Measurements from ENCODE around the gene PKN1. TPM values are rescaled to one million over a fixed set of nuclear protein-coding genes. Genes with fewer than 3 reads are reported as not detected.

The PKN1 gene
- total RNA-seq, 1 donor from 2014 or later, result 207 TPM

DNA sequence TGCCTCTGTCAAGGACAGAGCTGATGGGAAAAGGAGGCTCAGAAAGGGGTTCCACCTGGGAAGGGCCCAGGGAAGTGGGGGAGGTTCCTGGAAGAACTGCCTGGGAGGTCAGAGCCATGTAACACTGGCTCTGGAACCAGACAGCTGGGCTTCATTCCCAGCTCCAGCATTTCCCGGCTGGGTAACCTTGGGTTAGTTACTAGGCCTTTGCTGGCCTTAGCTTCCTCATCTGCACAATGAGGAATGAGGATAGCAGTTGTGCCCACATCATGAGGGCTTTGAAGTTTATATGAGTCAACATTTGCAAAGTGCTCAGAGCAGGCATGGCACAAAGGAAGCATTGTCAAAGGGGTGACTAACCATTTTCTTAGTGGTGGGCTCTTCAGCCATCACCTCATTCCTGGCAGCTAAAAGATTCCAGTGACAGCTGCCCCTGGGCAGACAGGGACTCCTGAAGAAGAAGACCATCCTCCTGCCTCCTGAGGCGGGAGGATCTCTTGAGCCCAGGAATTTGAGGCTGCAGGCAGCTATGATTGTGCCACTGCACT lies 86.8 kb downstream of the PKN1 start:
- H3K4me3 Mint-ChIP-seq (ENCODE audit: unreplicated experiment), result peak overlapping the region; percentile 88
- H3K9me3 Mint-ChIP-seq (ENCODE audit: unreplicated experiment), result no peaks in the 10 kb centered on the region
- H3K4me1 Mint-ChIP-seq (ENCODE audit: unreplicated experiment), result peaks cover 28% of the 10 kb centered on the region
- TF ChIP-seq, protein P1, sequence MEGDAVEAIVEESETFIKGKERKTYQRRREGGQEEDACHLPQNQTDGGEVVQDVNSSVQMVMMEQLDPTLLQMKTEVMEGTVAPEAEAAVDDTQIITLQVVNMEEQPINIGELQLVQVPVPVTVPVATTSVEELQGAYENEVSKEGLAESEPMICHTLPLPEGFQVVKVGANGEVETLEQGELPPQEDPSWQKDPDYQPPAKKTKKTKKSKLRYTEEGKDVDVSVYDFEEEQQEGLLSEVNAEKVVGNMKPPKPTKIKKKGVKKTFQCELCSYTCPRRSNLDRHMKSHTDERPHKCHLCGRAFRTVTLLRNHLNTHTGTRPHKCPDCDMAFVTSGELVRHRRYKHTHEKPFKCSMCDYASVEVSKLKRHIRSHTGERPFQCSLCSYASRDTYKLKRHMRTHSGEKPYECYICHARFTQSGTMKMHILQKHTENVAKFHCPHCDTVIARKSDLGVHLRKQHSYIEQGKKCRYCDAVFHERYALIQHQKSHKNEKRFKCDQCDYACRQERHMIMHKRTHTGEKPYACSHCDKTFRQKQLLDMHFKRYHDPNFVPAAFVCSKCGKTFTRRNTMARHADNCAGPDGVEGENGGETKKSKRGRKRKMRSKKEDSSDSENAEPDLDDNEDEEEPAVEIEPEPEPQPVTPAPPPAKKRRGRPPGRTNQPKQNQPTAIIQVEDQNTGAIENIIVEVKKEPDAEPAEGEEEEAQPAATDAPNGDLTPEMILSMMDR (IDR thresholded peaks at IDR 0.05; ENCODE audit: unreplicated experiment), result no peak
- H3K36me3 Mint-ChIP-seq (ENCODE audit: low read depth, unreplicated experiment), result peaks cover 24% of the 10 kb centered on the region
- no peak overlapping the region for H3K27ac Mint-ChIP-seq (ENCODE audit: unreplicated experiment)
- DNase-seq (ENCODE audit: low spot score), result no peak
- H3K27me3 Mint-ChIP-seq (ENCODE audit: unreplicated experiment), result peaks cover 18% of the 10 kb centered on the region

DNA sequence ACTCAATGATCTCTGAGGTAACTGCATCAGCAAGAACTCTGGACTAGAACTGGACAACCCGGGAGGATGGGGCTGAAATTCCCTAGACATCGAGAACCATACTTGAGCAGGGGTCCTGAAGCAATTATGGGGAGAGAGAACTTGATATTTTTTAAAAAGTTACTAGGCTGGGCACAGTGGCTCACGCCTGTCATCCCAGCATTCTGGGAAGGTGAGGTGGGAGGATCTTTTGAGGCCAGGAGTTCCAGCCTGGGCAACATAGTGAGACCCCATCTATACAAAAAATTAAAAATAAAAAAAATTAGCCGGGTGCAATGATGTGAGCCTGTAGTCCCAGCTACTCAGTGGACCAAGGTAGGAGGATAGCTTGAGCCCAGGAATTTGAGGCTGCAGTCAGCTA lies 87.4 kb downstream of the PKN1 start:
- Mint-ChIP-seq H3K4me1 (ENCODE audit: unreplicated experiment) (peaks cover 22% of the 10 kb centered on the region), H3K27me3 (ENCODE audit: unreplicated experiment) (peaks cover 18% of the 10 kb centered on the region), H3K36me3 (ENCODE audit: low read depth, unreplicated experiment) (peaks cover 18% of the 10 kb centered on the region), H3K27ac (ENCODE audit: unreplicated experiment) (no peak overlapping the region), H3K4me3 (ENCODE audit: unreplicated experiment) (no peak overlapping the region), H3K9me3 (ENCODE audit: unreplicated experiment) (no peaks in the 10 kb centered on the region)
- no peak for DNase-seq (ENCODE audit: low spot score)
- TF ChIP-seq, protein P1 (IDR thresholded peaks at IDR 0.05; ENCODE audit: unreplicated experiment), result no peak

Other genes starting within 250 kb of the PKN1 start
- 32.9 TPM for gene ADGRL1, start 227.1 kb upstream of the PKN1 start, total RNA-seq (ENCODE audit: unreplicated experiment)
- gene ADGRE5, start 51.9 kb upstream of the PKN1 start, total RNA-seq (ENCODE audit: unreplicated experiment), result 12.8 TPM
- 81.1 TPM for gene DDX39A, start 14.0 kb upstream of the PKN1 start, total RNA-seq (ENCODE audit: unreplicated experiment)
- 0.31 TPM for gene PTGER1, start 42.0 kb downstream of the PKN1 start, total RNA-seq (ENCODE audit: unreplicated experiment)
- gene GIPC1, start 62.8 kb downstream of the PKN1 start, total RNA-seq (ENCODE audit: unreplicated experiment), result 106 TPM
- gene DNAJB1, start 85.1 kb downstream of the PKN1 start, total RNA-seq (ENCODE audit: unreplicated experiment), result 45.7 TPM
- gene TECR, start 96.3 kb downstream of the PKN1 start, total RNA-seq (ENCODE audit: unreplicated experiment), result 116 TPM
- 122 TPM for gene NDUFB7, start 138.8 kb downstream of the PKN1 start, total RNA-seq (ENCODE audit: unreplicated experiment)
- gene CLEC17A, start 149.8 kb downstream of the PKN1 start, total RNA-seq (ENCODE audit: unreplicated experiment), result not detected
- gene ADGRE3, start 241.5 kb downstream of the PKN1 start, total RNA-seq (ENCODE audit: unreplicated experiment), result not detected

Measured in endothelial cell (in vitro differentiated cells).